Activated B cell treated with CpG ODN at 0.5 μM for 24 hours (primary cell): ENCODE results near the gene AKNA. TPM values are rescaled to one million over a fixed set of nuclear protein-coding genes. Genes with fewer than 3 reads are reported as not detected.
A peak's percentile ranks its signal among the peaks of the same experiment; 100 is the strongest.

Experiments used
- ATAC-seq: fragments of 200-7000 bp; cut with Tn5 transposase; one replicate; pipeline ENCODE4 v1.10.0; 2021; ENCODE audit warnings: low read depth, mild to moderate bottlenecking, moderate library complexity
- CTCF ChIA-PET: fragments of 350-600 bp; sonication (Branson Sonifier 250); formaldehyde crosslinking; loops from one replicate; lab custom pipeline; 2021; ENCODE audit warnings: antibody characterized with exemption; lab: Charles Lee
- POLR2A ChIA-PET: fragments of 350-600 bp; sonication (Branson Sonifier 250); formaldehyde crosslinking; loops from one replicate; lab custom pipeline; 2021; ENCODE audit warnings: antibody characterized with exemption; lab: Charles Lee
- DNase-seq: peaks from one replicate; pipeline ENCODE4 v3.0.0; 2022
- H3K27ac Mint-ChIP-seq: one replicate; pipeline ENCODE4 v1.8.0; 2020; ENCODE audit warnings: mixed read lengths
- H3K27me3 Mint-ChIP-seq: one replicate; pipeline ENCODE4 v1.8.0; 2021; ENCODE audit warnings: mixed read lengths
- H3K36me3 Mint-ChIP-seq: one replicate; pipeline ENCODE4 v1.8.0; 2021; ENCODE audit warnings: low read depth, mixed read lengths
- H3K4me1 Mint-ChIP-seq: one replicate; pipeline ENCODE4 v1.8.0; 2021; ENCODE audit warnings: mixed read lengths
- H3K4me3 Mint-ChIP-seq: one replicate; pipeline ENCODE4 v1.8.0; 2020; ENCODE audit warnings: mild to moderate bottlenecking, mixed read lengths
- H3K9me3 Mint-ChIP-seq: one replicate; pipeline ENCODE4 v1.8.0; 2020; ENCODE audit warnings: mixed read lengths
- intact Hi-C: fragments of 100-400 bp; cut with micrococcal nuclease; formaldehyde crosslinking; loops from one replicate; pipeline ENCODE4 v1.15.1; 2024
- total RNA-seq: library from RNA; stranded (reverse); gene quantifications from 2 replicates; pipeline ENCODE4 v1.2.3, GENCODE V29; 2022
- TF ChIP-seq, protein P1 (sequence below): fragments of 200-600 bp; IDR thresholded peaks from one replicate; pipeline ENCODE4 v1.8.0; 2022; ENCODE audit warnings: antibody characterized with exemption, mild to moderate bottlenecking

Gene AKNA
- total RNA-seq, 1 donor from 2014 or later: 322 TPM

GRCh38 chr9:114408645-114409044 is 20.9 kb upstream of the AKNA start:
- Mint-ChIP-seq H3K9me3 (no peaks in the 10 kb centered on the region), H3K4me3 (no peak overlapping the region), H3K27ac (no peak overlapping the region), H3K36me3 (no peaks in the 10 kb centered on the region), H3K4me1 (peaks cover 6% of the 10 kb centered on the region), H3K27me3 (no peaks in the 10 kb centered on the region)
- intact Hi-C loops: loop anchor here (5.0 kb wide), 1 partner anchor 499 kb away; no protein-coding TSS in a partner anchor
- ChIA-PET POLR2A (no interaction called here), CTCF (interaction anchor here (1.2 kb wide), 2 partner anchors 184 to 245 kb away, joined by 4 to 5 read pairs; no protein-coding TSS in a partner anchor)
- DNase-seq (no peak), ATAC-seq (no peak)
- TF ChIP-seq, protein P1, sequence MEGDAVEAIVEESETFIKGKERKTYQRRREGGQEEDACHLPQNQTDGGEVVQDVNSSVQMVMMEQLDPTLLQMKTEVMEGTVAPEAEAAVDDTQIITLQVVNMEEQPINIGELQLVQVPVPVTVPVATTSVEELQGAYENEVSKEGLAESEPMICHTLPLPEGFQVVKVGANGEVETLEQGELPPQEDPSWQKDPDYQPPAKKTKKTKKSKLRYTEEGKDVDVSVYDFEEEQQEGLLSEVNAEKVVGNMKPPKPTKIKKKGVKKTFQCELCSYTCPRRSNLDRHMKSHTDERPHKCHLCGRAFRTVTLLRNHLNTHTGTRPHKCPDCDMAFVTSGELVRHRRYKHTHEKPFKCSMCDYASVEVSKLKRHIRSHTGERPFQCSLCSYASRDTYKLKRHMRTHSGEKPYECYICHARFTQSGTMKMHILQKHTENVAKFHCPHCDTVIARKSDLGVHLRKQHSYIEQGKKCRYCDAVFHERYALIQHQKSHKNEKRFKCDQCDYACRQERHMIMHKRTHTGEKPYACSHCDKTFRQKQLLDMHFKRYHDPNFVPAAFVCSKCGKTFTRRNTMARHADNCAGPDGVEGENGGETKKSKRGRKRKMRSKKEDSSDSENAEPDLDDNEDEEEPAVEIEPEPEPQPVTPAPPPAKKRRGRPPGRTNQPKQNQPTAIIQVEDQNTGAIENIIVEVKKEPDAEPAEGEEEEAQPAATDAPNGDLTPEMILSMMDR: no peak

GRCh38 chr9:114407889-114408288 is 20.1 kb upstream of the AKNA start:
- DNase-seq (no peak), ATAC-seq (no peak)
- TF ChIP-seq, protein P1: no peak
- Mint-ChIP-seq H3K4me3 (no peak overlapping the region), H3K9me3 (no peaks in the 10 kb centered on the region), H3K27ac (no peak overlapping the region), H3K4me1 (peaks cover 6% of the 10 kb centered on the region), H3K36me3 (no peaks in the 10 kb centered on the region), H3K27me3 (no peaks in the 10 kb centered on the region)
- ChIA-PET POLR2A (no interaction called here), CTCF (interaction anchor here (1.2 to 5.6 kb wide), 3 partner anchors 184 to 246 kb away, joined by 5 to 126 read pairs (median 21); no protein-coding TSS in a partner anchor)
- intact Hi-C loops: loop anchor here (5.0 kb wide), 1 partner anchor 499 kb away; no protein-coding TSS in a partner anchor

GRCh38 chr9:114406441-114406840 is 18.7 kb upstream of the AKNA start:
- Mint-ChIP-seq H3K27ac (no peak overlapping the region), H3K36me3 (no peaks in the 10 kb centered on the region), H3K9me3 (no peaks in the 10 kb centered on the region), H3K27me3 (no peaks in the 10 kb centered on the region), H3K4me1 (peaks cover 6% of the 10 kb centered on the region), H3K4me3 (no peak overlapping the region)
- ChIA-PET CTCF (interaction anchor here (0.8 to 5.6 kb wide), 22 partner anchors 12 to 1117 kb away, joined by 3 to 126 read pairs (median 7); partner anchors contain the start of genes TEX48 and WHRN), POLR2A (interaction anchor here (1.2 to 2.8 kb wide), 4 partner anchors 9 to 181 kb away, joined by 3 to 11 read pairs (median 6); partner anchors contain the start of gene ATP6V1G1)
- ATAC-seq: no peak
- intact Hi-C loops: loop anchor here (5.0 kb wide), 1 partner anchor 501 kb away; no protein-coding TSS in a partner anchor
- TF ChIP-seq, protein P1: no peak
- no peak for DNase-seq

- TF ChIP-seq, protein P1: peak; percentile 29
- H3K27me3 Mint-ChIP-seq: no peaks in the 10 kb centered on the region
- ChIA-PET POLR2A (interaction anchor here (0.6 to 2.8 kb wide), 9 partner anchors 10 to 518 kb away, joined by 3 to 14 read pairs (median 5); partner anchors contain the start of gene ATP6V1G1), CTCF (interaction anchor here (0.6 to 5.6 kb wide), 45 partner anchors 9 to 1118 kb away, joined by 3 to 126 read pairs (median 4); partner anchors contain the start of genes AKNA, TEX48 and WHRN)
- H3K4me1 Mint-ChIP-seq: peaks cover 6% of the 10 kb centered on the region
- H3K9me3 Mint-ChIP-seq: no peaks in the 10 kb centered on the region
- no peak overlapping the region for H3K4me3 Mint-ChIP-seq
- DNase-seq (peak; percentile 62), ATAC-seq (peak; percentile 99)
- intact Hi-C loops: loop anchor here (1.0 to 5.0 kb wide), 10 partner anchors 45 to 609 kb away; no protein-coding TSS in a partner anchor
- no peak overlapping the region for H3K27ac Mint-ChIP-seq
- no peaks in the 10 kb centered on the region for H3K36me3 Mint-ChIP-seq
Measured at GRCh38 chr9:114405294-114406034, 17.7 kb upstream of the AKNA start.

DNA sequence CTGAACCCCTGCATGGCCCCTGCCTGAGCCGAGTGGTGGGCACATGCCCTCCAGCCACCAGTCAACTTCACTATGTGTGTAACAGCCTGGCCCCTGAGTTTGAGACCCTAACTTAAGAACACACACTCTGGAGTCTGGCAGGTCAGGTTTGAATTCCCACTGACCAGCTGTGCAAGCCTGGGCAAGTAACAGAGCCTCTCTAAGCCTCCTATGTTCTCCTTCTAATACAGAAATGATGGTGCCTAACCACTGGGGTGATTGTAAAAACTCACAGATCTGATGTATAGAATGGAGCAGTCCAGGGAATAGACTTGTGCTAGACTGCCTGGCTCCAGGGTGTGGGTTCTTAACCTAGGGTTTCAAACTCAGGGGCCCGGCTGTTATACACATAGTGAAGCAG is 16.7 kb upstream of the AKNA start:
- Mint-ChIP-seq H3K4me1 (peaks cover 6% of the 10 kb centered on the region), H3K9me3 (no peaks in the 10 kb centered on the region), H3K36me3 (no peaks in the 10 kb centered on the region), H3K4me3 (no peak overlapping the region), H3K27me3 (no peaks in the 10 kb centered on the region), H3K27ac (no peak overlapping the region)
- no peak for ATAC-seq
- DNase-seq: no peak
- TF ChIP-seq, protein P1: no peak
- intact Hi-C loops: loop anchor here (2.0 kb wide), 1 partner anchor 46 kb away; no protein-coding TSS in a partner anchor
- POLR2A ChIA-PET: interaction anchor here (0.6 to 2.8 kb wide), 3 partner anchors 14 to 51 kb away, joined by 4 to 14 read pairs (median 11); no protein-coding TSS in a partner anchor
- CTCF ChIA-PET: interaction anchor here (1.2 to 5.6 kb wide), 9 partner anchors 20 to 607 kb away, joined by 3 to 126 read pairs (median 10); partner anchors contain the start of genes TEX48 and WHRN
